Common myeloid progenitor, CD34-positive (primary cell): ENCODE data around the gene DBP.
A peak's percentile ranks its signal among the peaks of the same experiment; 100 is the strongest.

ENCODE experiments used
- CTCF ChIA-PET: fragments of 350-600 bp; sonication (Branson Sonifier 250); formaldehyde crosslinking; loops from one replicate; lab custom pipeline; 2021; ENCODE audit warnings: antibody characterized with exemption; lab: Charles Lee
- POLR2A ChIA-PET: fragments of 350-600 bp; sonication (Branson Sonifier 250); formaldehyde crosslinking; loops from one replicate; lab custom pipeline; 2021; ENCODE audit warnings: antibody characterized with exemption; lab: Charles Lee
- DNase-seq, 3 donors: peaks; one replicate each; pipeline versions ENCODE4 v3.0.0 to v3.0.0-alpha.2; 2013
- H3K27ac ChIP-seq, 2 experiments: 1 replicate in 1 of 2; 2 replicates in 1 of 2; pipeline ENCODE4 v1.7.0; 2013; ENCODE audit warnings: inconsistent platforms in 2 of 2, low read length in 2 of 2, mild to moderate bottlenecking in 2 of 2, low read depth in 1 of 2, moderate library complexity in 1 of 2; ENCODE audit not compliant: severe bottlenecking in 2 of 2, insufficient read depth in 1 of 2, poor library complexity in 1 of 2
- H3K27me3 ChIP-seq, 5 experiments: replicated peaks in 2 of 5; 1 replicate in 3 of 5; 2 replicates in 2 of 5; pipeline versions ENCODE4 v1.6.1 to v1.7.0; 2013; ENCODE audit warnings: low read length in 4 of 5, mild to moderate bottlenecking in 2 of 5, moderate library complexity in 2 of 5, inconsistent platforms in 1 of 5; ENCODE audit not compliant: insufficient read depth in 5 of 5, control insufficient read depth in 4 of 5
- H3K36me3 ChIP-seq, 4 experiments: 1 replicate in 2 of 4; 2 replicates in 2 of 4; pipeline versions ENCODE4 v1.6.1 to v1.7.0; 2013; ENCODE audit warnings: low read length in 3 of 4, control low read depth in 1 of 4, mild to moderate bottlenecking in 1 of 4; ENCODE audit not compliant: control insufficient read depth in 4 of 4, insufficient read depth in 4 of 4
- H3K4me1 ChIP-seq, 4 experiments: 1 replicate in 3 of 4; 2 replicates in 1 of 4; pipeline versions ENCODE4 v1.6.1 to v1.7.1; 2013; ENCODE audit warnings: low read length in 3 of 4, mild to moderate bottlenecking in 3 of 4, control low read depth in 1 of 4, inconsistent platforms in 1 of 4, moderate library complexity in 1 of 4; ENCODE audit not compliant: control insufficient read depth in 4 of 4, insufficient read depth in 4 of 4; ENCODE audit errors: control extremely low read depth in 1 of 4
- H3K4me3 ChIP-seq, 7 experiments: 1 replicate in 4 of 7; 2 replicates in 3 of 7; pipeline versions ENCODE4 v1.5.1 to v1.7.0; 2013; ENCODE audit warnings: mild to moderate bottlenecking in 7 of 7, low read length in 6 of 7, moderate library complexity in 6 of 7, inconsistent platforms in 2 of 7, low read depth in 2 of 7, control low read depth in 1 of 7; ENCODE audit not compliant: insufficient read depth in 4 of 7, control insufficient read depth in 1 of 7; ENCODE audit errors: extremely low read depth in 1 of 7
- H3K9me3 ChIP-seq, 5 experiments: 1 replicate in 4 of 5; 2 replicates in 1 of 5; pipeline versions ENCODE4 v1.6.1 to v1.7.1; 2013; ENCODE audit warnings: low read length in 4 of 5, mild to moderate bottlenecking in 2 of 5, inconsistent platforms in 1 of 5, low read depth in 1 of 5, moderate library complexity in 1 of 5; ENCODE audit not compliant: control insufficient read depth in 4 of 5, insufficient read depth in 2 of 5; ENCODE audit errors: control extremely low read depth in 1 of 5
- WGBS: methylation state at CpG from one replicate; pipeline ENCODE4 v1.1.5; 2013; ENCODE audit not compliant: insufficient coverage; 5-methylcytosine and 5-hydroxymethylcytosine counted together

The DBP gene

GRCh38 chr19:48596679-48597465, 40.3 kb downstream of the DBP start:
- ChIA-PET POLR2A (no interaction called here), CTCF (interaction anchor here (5.9 kb wide), 1 partner anchor 11 kb away, joined by 25 read pairs; no protein-coding TSS in a partner anchor)
- Histone ChIP-seq H3K27me3 (no peaks in the 10 kb centered on the region), H3K27ac (no peak overlapping the region), H3K4me3 (no peak overlapping the region), H3K36me3 (no peaks in the 10 kb centered on the region), H3K4me1 (peaks cover 0 to 2% (median 0%) of the 10 kb centered on the region in 4 experiments), H3K9me3 (no peaks in the 10 kb centered on the region)
- 82% methylated on average over 33 of the region's 39 CpGs for WGBS
- peak in 2 of 3 donors; percentile 73 to 76 for DNase-seq

- WGBS, result 100% methylated on average over 2 of the region's 4 CpGs
- CTCF ChIA-PET, result interaction anchor here (1.1 to 5.9 kb wide), 3 partner anchors 12 to 106 kb away, joined by 3 to 25 read pairs (median 5); no protein-coding TSS in a partner anchor
Measured at GRCh38 chr19:48596237-48596636, 40.9 kb downstream of the DBP start.

GRCh38 chr19:48595833-48596232, 41.3 kb downstream of the DBP start:
- Histone ChIP-seq H3K27me3 (no peaks in the 10 kb centered on the region), H3K27ac (no peak overlapping the region), H3K4me3 (no peak overlapping the region), H3K36me3 (no peaks in the 10 kb centered on the region), H3K4me1 (peaks cover 0 to 2% (median 0%) of the 10 kb centered on the region in 4 experiments), H3K9me3 (no peaks in the 10 kb centered on the region)
- ChIA-PET CTCF (interaction anchor here (0.6 to 5.9 kb wide), 5 partner anchors 11 to 324 kb away, joined by 3 to 25 read pairs (median 4); no protein-coding TSS in a partner anchor), POLR2A (no interaction called here)
- DNase-seq, result no peak
- WGBS, result 93% methylated on average over 5 of the region's 6 CpGs

More at GRCh38 chr19:48596237-48596636, 40.9 kb downstream of the DBP start:
- Histone ChIP-seq H3K4me3 (no peak overlapping the region), H3K27me3 (no peaks in the 10 kb centered on the region), H3K4me1 (peaks cover 0 to 2% (median 0%) of the 10 kb centered on the region in 4 experiments), H3K9me3 (no peaks in the 10 kb centered on the region), H3K36me3 (no peaks in the 10 kb centered on the region), H3K27ac (no peak overlapping the region)
- no peak for DNase-seq
- POLR2A ChIA-PET, result no interaction called here

- no peaks in the 10 kb centered on the region for H3K9me3 ChIP-seq
- 99% methylated on average over 9 of the region's 9 CpGs for WGBS
- no peak overlapping the region for H3K27ac ChIP-seq
- no peaks in the 10 kb centered on the region for H3K27me3 ChIP-seq
- DNase-seq, result no peak
- no peaks in the 10 kb centered on the region for H3K36me3 ChIP-seq
- ChIA-PET CTCF (interaction anchor here (0.6 to 5.9 kb wide), 6 partner anchors 10 to 323 kb away, joined by 3 to 25 read pairs (median 4); no protein-coding TSS in a partner anchor), POLR2A (no interaction called here)
- H3K4me1 ChIP-seq, result peaks cover 0 to 2% (median 0%) of the 10 kb centered on the region in 4 experiments
- H3K4me3 ChIP-seq, result no peak overlapping the region
Measured at GRCh38 chr19:48595171-48595570, 42.0 kb downstream of the DBP start.

GRCh38 chr19:48591021-48591420, 46.2 kb downstream of the DBP start:
- Histone ChIP-seq H3K4me3 (no peak overlapping the region), H3K4me1 (peaks cover 0 to 6% (median 3%) of the 10 kb centered on the region in 4 experiments), H3K36me3 (no peaks in the 10 kb centered on the region), H3K27ac (no peak overlapping the region), H3K27me3 (peaks cover 0 to 1% (median 0%) of the 10 kb centered on the region in 5 experiments), H3K9me3 (no peaks in the 10 kb centered on the region)
- ChIA-PET CTCF (interaction anchor here (1.3 to 9.5 kb wide), 3 partner anchors 16 to 101 kb away, joined by 3 to 98 read pairs (median 57); partner anchors contain the start of gene SPACA4), POLR2A (no interaction called here)
- DNase-seq, result peak; percentile 20 to 43 (median 35)
- 97% methylated on average over 5 of the region's 5 CpGs for WGBS

- CTCF ChIA-PET, result interaction anchor here (0.9 to 9.5 kb wide), 9 partner anchors 9 to 193 kb away, joined by 3 to 98 read pairs (median 4); partner anchors contain the start of gene SPACA4
- peaks cover 0 to 1% (median 0%) of the 10 kb centered on the region in 5 experiments for H3K27me3 ChIP-seq
- peaks cover 0 to 10% (median 6%) of the 10 kb centered on the region in 4 experiments for H3K4me1 ChIP-seq
- H3K36me3 ChIP-seq, result no peaks in the 10 kb centered on the region
- 4% methylated on average over 30 of the region's 36 CpGs for whole genome bisulfite sequencing
- peak overlapping the region; percentile 13 to 77 (median 48) for H3K4me3 ChIP-seq
- DNase-seq, result peak; percentile 81 to 88 (median 85)
- H3K9me3 ChIP-seq, result no peaks in the 10 kb centered on the region
- H3K27ac ChIP-seq, result no peak overlapping the region
- POLR2A ChIA-PET, result interaction anchor here (1.8 kb wide), 1 partner anchor 20 kb away, joined by 4 read pairs; no protein-coding TSS in a partner anchor
Measured at GRCh38 chr19:48588670-48589401, 48.3 kb downstream of the DBP start.
